Stimulated activated CD8-positive, alpha-beta memory T cell treated with anti-CD3 and anti-CD28 coated beads, Interleukin-7, amount 100 ng/mL, for 48 hours (primary cell): ENCODE results near the gene MSMB.
"Not testable (repeated sequence)": the region's sequence is repeated elsewhere in the genome, so short reads cannot be mapped to it uniquely, and the experiment has no call there.

Source experiments
- DNase-seq, 2 donors: peaks; one replicate each; pipeline ENCODE4 v3.0.0-alpha.2; 2020; ENCODE audit warnings: low read depth in 1 of 2; ENCODE audit errors: extremely low read depth in 1 of 2

MSMB gene

GRCh38 chr10:46014683-46015405 is 31.2 kb downstream of the MSMB start:
- no peak for DNase-seq

- no peak for DNase-seq
These were observed 31.9 kb downstream of the MSMB start for GRCh38 chr10:46014206-46014605.

GRCh38 chr10:46012746-46013145 is 33.3 kb downstream of the MSMB start:
- no peak for DNase-seq

GRCh38 chr10:46006219-46006618 is 39.9 kb downstream of the MSMB start:
- no peak for DNase-seq

GRCh38 chr10:46005383-46005782 is 40.7 kb downstream of the MSMB start:
- DNase-seq, result no peak

GRCh38 chr10:46004963-46005362 is 41.1 kb downstream of the MSMB start:
- no peak for DNase-seq

- no peak for DNase-seq
These were observed 43.0 kb downstream of the MSMB start for GRCh38 chr10:46002916-46003693.

- DNase-seq, result not testable (repeated sequence)
These were observed 43.8 kb downstream of the MSMB start for GRCh38 chr10:46002189-46002687.

- no peak for DNase-seq
These were observed 44.8 kb downstream of the MSMB start for GRCh38 chr10:46001187-46001756.

- DNase-seq, result no peak
These were observed 45.5 kb downstream of the MSMB start for GRCh38 chr10:46000538-46000937.

- DNase-seq, result not testable (repeated sequence)
These were observed 46.1 kb downstream of the MSMB start for GRCh38 chr10:45999955-46000354.

- no peak for DNase-seq
These were observed 47.9 kb downstream of the MSMB start for GRCh38 chr10:45997994-45998763.

- DNase-seq, result no peak
These were observed 48.5 kb downstream of the MSMB start for GRCh38 chr10:45997557-45997956.

GRCh38 chr10:45985590-45985989 is 60.5 kb downstream of the MSMB start:
- DNase-seq, result not testable (repeated sequence)

GRCh38 chr10:45984473-45984872 is 61.6 kb downstream of the MSMB start:
- DNase-seq, result not testable (repeated sequence)

GRCh38 chr10:45983538-45984186 is 62.4 kb downstream of the MSMB start:
- DNase-seq, result not testable (repeated sequence)
